ENCODE results near the gene STEAP1. TPM values are rescaled to one million over a fixed set of nuclear protein-coding genes. Genes with fewer than 3 reads are reported as not detected.
"Not testable (repeated sequence)": the region's sequence is repeated elsewhere in the genome, so short reads cannot be mapped to it uniquely, and the experiment has no call there.

The STEAP1 gene
- total RNA-seq, 1 donor from 2014 or later, result 6.9 TPM

GRCh38 chr7:90149428-90149827, 4.8 kb upstream of the STEAP1 start:
- not testable (repeated sequence) for H3K4me3 ChIP-seq (ENCODE audit: low read depth, low read length); H3K36me3 ChIP-seq (ENCODE audit: control insufficient read depth, insufficient read depth, low read length); DNase-seq (ENCODE audit: low read depth); H3K27me3 ChIP-seq (ENCODE audit: control insufficient read depth, insufficient read depth, low read length)
- peak; percentile 51 for TF ChIP-seq CTCF (IDR thresholded peaks at IDR 0.05; ENCODE audit: insufficient read depth, low read length, poor library complexity, severe bottlenecking)

- DNase-seq (ENCODE audit: low read depth); H3K36me3 ChIP-seq (ENCODE audit: control insufficient read depth, insufficient read depth, low read length); H3K4me3 ChIP-seq (ENCODE audit: low read depth, low read length); H3K27me3 ChIP-seq (ENCODE audit: control insufficient read depth, insufficient read depth, low read length): not testable (repeated sequence)
Observed at GRCh38 chr7:90151884-90152283, 2.4 kb upstream of the STEAP1 start.

DNA sequence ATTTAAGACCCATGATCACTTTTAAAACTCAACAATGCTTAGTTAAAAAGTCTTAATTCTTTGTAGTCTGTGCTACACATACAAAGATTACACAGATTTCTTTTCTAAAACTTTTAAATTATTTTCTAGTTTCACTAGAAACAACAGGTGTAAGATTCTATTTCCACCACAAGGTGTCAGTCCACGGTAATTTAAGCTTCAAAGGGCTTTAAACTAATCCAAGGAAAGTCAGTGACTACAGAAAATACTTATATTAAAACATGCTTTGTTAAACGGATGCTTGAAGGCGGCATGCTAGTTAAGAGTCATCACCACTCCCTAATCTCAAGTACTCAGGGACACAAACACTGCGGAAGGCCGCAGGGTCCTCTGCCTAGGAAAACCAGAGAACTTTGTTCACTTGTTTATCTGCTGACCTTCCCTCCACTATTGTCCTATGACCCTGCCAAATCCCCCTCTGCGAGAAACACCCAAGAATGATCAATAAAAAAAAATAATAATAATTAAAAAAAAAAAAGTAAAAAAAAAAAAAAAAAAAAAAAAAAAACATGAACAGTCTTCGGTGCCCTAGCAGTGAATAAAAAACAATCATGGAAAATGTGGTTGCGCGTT, 1.5 kb upstream of the STEAP1 start:
- not testable (repeated sequence) for DNase-seq (ENCODE audit: low read depth); H3K27me3 ChIP-seq (ENCODE audit: control insufficient read depth, insufficient read depth, low read length); H3K4me3 ChIP-seq (ENCODE audit: low read depth, low read length); H3K36me3 ChIP-seq (ENCODE audit: control insufficient read depth, insufficient read depth, low read length)
- TF ChIP-seq CTCF (IDR thresholded peaks at IDR 0.05; ENCODE audit: insufficient read depth, low read length, poor library complexity, severe bottlenecking), result peak; percentile 32

GRCh38 chr7:90155206-90155605, 937 bp downstream of the STEAP1 start:
- no peak for TF ChIP-seq CTCF (IDR thresholded peaks at IDR 0.05; ENCODE audit: insufficient read depth, low read length, poor library complexity, severe bottlenecking)
- H3K36me3 ChIP-seq (ENCODE audit: control insufficient read depth, insufficient read depth, low read length), result no peaks in the 10 kb centered on the region
- DNase-seq (ENCODE audit: low read depth), result no peak
- no peak overlapping the region for H3K4me3 ChIP-seq (ENCODE audit: low read depth, low read length)
- no peaks in the 10 kb centered on the region for H3K27me3 ChIP-seq (ENCODE audit: control insufficient read depth, insufficient read depth, low read length)

- H3K4me3 ChIP-seq (ENCODE audit: low read depth, low read length); DNase-seq (ENCODE audit: low read depth); H3K36me3 ChIP-seq (ENCODE audit: control insufficient read depth, insufficient read depth, low read length); H3K27me3 ChIP-seq (ENCODE audit: control insufficient read depth, insufficient read depth, low read length): not testable (repeated sequence)
Observed at GRCh38 chr7:90157331-90157730, 3.1 kb downstream of the STEAP1 start.

- not testable (repeated sequence) for H3K36me3 ChIP-seq (ENCODE audit: control insufficient read depth, insufficient read depth, low read length); H3K27me3 ChIP-seq (ENCODE audit: control insufficient read depth, insufficient read depth, low read length); H3K4me3 ChIP-seq (ENCODE audit: low read depth, low read length); DNase-seq (ENCODE audit: low read depth)
Observed at GRCh38 chr7:90157761-90158350, 3.6 kb downstream of the STEAP1 start.

DNA sequence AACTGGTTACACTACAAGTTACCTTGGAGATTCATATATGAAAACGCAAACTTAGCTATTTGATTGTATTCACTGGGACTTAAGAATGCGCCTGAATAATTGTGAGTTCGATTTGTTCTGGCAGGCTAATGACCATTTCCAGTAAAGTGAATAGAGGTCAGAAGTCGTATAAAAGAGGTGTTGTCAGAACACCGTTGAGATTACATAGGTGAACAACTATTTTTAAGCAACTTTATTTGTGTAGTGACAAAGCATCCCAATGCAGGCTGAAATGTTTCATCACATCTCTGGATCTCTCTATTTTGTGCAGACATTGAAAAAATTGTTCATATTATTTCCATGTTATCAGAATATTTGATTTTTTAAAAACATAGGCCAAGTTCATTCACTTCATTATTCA, 9.3 kb downstream of the STEAP1 start:
- DNase-seq (ENCODE audit: low read depth), result no peak
- no peaks in the 10 kb centered on the region for H3K36me3 ChIP-seq (ENCODE audit: control insufficient read depth, insufficient read depth, low read length)
- H3K27me3 ChIP-seq (ENCODE audit: control insufficient read depth, insufficient read depth, low read length), result no peaks in the 10 kb centered on the region
- no peak overlapping the region for H3K4me3 ChIP-seq (ENCODE audit: low read depth, low read length)
- no peak for TF ChIP-seq CTCF (IDR thresholded peaks at IDR 0.05; ENCODE audit: insufficient read depth, low read length, poor library complexity, severe bottlenecking)
